Measurements from ENCODE around the gene CCND3.

The CCND3 gene

DNA sequence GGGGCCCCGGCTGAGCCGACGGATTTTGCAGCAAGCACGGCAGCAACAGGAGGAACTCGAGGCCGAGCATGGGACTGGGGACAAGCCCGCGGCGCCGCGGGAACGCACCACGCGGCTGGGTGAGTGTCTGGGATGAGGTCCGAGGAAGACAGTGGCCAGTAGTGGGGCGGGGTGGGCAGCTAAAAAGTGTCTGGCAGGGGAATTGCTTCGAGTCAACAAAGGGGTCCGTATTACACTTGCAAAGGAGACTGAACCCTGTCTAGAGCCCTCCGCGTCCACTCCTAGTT is 20.0 kb downstream of the CCND3 start:
- DNase-seq (ENCODE audit: low read depth in 3 of 3), result peak in 1 of 3 donors; percentile 19

DNA sequence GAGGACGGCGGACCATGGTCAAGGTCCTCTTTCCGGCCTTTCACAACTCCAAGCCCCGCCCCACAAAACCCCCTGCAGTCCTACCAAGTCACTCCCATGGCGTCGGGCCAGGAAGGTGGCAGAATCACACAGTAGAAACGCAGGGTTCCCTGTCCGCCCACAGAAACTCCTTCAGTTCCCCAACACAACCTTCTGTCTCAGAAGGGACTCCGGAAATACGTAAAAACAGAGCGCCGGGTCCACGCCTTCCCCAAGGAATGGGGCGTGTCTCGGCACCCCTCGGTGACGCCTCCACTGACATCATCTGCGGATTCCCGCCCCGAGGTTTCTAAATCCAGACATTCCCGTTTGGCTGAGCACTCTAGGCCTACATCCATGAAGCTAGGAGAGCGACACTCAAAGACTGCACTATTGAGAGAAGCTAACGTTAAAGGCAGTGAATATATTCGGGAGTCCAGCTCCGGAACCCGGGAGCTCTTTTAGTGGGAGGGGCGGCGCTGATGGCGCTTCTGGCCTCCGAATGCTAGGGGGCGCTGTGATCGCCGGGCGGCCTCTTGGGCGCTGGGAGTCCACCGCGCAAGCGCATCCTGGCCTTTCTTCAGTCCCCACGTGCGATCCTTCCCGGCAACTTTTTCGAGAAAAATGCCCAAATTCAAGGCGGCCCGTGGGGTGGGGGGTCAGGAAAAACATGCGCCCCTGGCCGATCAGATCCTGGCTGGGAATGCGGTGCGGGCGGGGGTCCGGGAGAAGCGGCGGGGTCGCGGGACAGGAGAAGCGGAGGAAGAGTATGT is 20.5 kb downstream of the CCND3 start, which contains the start of the genes BYSL and MED20:
Gene BYSL, plus strand, starts transcription at position 579 of the 791 bp plus-strand sequence. Its CDS starts 64 bp downstream, at position 643.
Gene MED20, minus strand, starts transcription at position 219 of the 791 bp plus-strand sequence. Its CDS starts 121 bp downstream, at position 98.
- peak; percentile 87 to 94 (median 93) for DNase-seq (ENCODE audit: low read depth in 3 of 3)

- no peak for DNase-seq (ENCODE audit: low read depth in 3 of 3)
These were observed 24.1 kb downstream of the CCND3 start for GRCh38 chr6:41917528-41917927.

- no peak for DNase-seq (ENCODE audit: low read depth in 3 of 3)
These were observed 26.6 kb downstream of the CCND3 start for GRCh38 chr6:41914869-41915530.

- no peak for DNase-seq (ENCODE audit: low read depth in 3 of 3)
These were observed 27.3 kb downstream of the CCND3 start for GRCh38 chr6:41914343-41914742.

DNA sequence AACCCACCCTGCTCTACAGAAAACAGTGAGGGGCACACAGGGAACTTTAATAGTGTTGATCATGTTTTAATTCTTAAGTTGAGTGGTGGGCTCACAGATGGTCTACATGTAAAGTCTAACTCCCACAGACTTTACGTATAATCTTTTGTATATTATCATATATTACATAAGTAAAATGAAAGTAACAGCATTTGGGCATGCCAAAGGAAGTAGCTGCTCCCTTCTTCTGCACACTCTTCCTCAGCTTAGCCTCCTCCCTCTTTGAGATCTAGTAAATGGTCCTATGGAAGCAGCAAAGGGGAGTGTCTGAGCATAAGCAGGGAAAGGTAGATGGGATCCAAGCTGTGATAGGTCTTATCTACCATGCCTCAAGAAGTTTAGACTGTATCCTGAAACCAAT is 31.9 kb downstream of the CCND3 start:
- DNase-seq (ENCODE audit: low read depth in 3 of 3), result no peak

DNA sequence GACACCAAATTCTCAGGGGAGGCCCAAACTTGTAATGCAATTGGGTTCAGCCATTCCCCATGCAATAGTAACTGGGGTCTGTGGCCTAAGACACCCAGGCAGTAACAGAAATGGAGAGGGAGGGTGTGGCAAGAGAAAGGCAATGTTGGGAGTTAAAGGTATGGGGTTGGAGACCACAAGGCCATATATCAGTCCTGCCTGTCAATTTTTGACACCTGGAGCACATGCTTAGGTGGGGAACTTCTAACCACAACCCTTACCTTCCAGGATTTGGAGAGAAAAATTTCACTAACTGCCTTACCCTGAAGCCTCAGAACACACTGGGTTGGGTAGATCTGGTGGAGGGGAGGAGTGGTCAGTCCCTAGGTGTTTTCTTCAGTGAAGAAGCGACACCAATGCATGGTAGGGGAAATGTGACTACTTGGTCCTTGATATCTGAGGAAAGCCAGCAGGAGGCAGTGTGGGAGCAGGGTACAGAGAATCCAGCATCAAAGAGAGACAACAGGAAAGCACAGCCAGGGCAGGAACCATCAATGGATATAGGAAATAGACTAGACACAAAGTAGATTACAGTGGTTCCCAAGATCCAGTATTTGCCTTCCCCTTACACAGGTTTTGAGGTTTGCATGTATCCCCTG is 39.6 kb downstream of the CCND3 start:
- DNase-seq (ENCODE audit: low read depth in 3 of 3), result peak; percentile 25 to 36 (median 26)

DNA sequence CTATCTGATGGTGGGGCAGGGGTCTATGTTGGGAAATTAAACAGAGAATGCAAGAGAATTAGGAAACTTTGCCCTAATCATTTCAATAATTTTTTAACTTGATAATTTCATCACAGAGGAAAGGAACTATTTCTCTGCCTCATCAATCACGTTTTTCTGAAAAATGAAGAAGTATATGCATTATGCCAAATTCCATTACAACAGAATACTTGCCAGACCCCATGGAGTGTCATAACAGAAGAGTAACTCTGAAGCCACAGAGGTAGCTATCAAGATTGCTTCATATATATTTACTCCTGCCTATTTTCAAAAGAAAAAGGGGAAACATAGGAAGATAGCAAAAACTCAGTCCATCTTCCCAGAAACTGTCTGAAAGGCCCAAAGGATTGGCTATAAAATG is 40.7 kb downstream of the CCND3 start:
- no peak for DNase-seq (ENCODE audit: low read depth in 3 of 3)

- no peak for DNase-seq (ENCODE audit: low read depth in 3 of 3)
These were observed 45.3 kb downstream of the CCND3 start for GRCh38 chr6:41896281-41896680.

DNA sequence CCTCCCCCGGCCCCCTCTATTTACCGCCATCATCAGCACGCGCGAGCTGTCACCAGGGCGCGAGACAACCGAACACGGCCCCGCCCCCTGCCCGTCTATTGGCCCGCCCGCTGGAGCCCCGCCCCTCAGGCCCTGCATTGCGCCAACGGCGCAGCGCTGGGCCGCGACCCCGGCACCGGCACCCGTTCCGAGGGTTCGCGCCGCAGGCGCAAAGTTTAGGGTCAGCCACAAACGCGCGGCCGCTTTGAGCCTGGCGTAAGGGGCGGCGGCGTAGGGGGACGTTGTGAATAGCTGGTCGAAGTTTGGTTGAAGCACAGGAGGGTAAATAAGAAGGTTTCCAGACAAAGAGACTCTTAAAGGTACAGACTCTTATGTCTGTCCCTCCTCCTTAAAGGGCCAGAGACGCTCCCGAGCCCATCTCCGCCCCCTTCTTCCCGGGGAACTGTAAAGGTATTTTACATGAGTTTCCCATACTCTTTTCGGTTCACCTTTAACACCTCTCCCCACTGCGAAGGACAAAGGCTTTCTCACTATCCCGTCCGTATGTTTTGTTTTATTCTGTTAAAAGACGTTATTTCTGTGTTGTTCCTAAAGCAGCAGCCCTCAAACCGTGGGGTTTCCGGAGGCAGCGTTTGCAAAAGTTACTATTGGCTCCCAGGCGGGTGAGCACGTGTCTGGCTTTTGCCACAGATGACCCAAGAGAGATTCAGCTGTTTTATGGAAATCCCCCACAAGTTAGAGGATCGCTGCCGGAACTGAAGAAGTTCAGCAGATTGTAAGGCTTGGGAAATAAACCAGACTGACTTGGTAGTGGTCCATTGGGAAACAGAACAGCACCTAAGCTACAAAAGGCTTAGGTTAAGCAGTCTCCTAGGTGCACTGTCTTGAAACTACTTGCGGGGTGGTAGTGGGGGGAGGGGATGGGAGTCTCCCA is 46.0 kb downstream of the CCND3 start, which contains the start of gene USP49:
Gene USP49, minus strand, starts transcription at position 76 of the 934 bp plus-strand sequence. CDS start 88,392 bp downstream, outside the sequence.
- peak; percentile 82 to 98 (median 84) for DNase-seq (ENCODE audit: low read depth in 3 of 3)

DNA sequence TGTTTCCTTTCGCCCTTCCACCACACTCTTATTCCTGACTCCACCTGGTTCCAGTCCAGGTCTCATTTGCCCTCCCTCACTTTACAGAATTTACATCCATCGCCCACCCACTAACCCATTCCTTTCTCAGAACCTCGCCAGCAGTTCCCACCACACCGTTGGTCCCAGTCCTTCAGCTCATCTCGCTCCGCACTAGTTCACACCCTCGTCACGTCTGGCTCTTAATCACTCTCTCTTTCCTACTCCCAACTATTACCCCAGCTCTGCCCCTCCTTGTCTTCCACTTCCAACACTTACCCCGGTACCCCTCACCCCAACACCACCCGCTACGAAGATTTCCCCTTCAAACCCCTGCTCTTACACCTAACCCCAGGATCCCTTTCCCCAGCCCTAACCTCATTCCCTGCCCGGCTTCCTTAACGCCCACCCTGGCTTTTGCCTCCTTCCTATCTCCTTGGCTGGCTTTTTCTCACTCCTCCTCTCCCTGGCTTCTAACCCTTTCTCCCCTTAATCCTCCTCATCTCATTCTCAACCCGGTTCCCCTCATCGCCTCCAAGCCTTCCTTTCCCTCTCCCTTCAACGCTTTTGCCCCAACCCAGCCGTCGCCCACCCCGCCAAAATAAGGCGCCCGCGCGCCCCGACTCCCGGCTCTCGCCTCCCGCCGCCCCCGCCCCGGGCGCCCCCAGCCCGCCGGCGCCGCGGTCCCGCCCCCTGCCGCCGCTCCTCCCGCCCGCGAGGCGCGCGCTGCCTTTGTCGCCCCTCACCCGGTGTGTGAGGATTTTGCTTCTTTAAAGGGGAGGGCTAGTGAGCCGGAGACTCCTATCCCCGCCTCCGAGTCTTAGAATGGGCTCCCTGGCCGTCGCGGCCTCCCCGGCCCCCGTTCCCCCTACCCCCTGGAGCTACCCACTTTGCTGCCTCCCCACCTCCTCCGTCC is 47.0 kb downstream of the CCND3 start:
- DNase-seq (ENCODE audit: low read depth in 3 of 3), result peak in 1 of 3 donors; percentile 9

GRCh38 chr6:41892921-41893564 is 48.6 kb downstream of the CCND3 start:
- no peak for DNase-seq (ENCODE audit: low read depth in 3 of 3)

GRCh38 chr6:41887331-41887751 is 54.3 kb downstream of the CCND3 start:
- no peak for DNase-seq (ENCODE audit: low read depth in 3 of 3)

DNA sequence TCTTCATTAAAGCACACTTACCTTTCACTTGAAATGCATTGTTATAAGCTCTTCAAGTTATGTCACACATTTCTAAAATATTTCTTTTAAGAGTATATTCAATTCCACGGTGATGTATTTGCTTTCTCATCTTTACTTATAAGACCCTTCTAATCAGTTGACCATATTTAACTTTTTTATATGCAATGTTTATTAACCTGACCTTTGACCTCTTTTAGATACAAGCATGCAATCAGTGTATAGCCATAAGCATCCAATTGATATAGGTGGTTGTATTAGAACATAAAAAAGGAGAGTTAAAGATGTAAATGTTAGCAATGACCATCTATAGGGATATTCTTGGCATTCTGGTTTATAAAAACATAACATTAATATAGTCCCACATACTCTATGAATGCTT is 55.7 kb downstream of the CCND3 start:
- DNase-seq (ENCODE audit: low read depth in 3 of 3), result no peak

DNA sequence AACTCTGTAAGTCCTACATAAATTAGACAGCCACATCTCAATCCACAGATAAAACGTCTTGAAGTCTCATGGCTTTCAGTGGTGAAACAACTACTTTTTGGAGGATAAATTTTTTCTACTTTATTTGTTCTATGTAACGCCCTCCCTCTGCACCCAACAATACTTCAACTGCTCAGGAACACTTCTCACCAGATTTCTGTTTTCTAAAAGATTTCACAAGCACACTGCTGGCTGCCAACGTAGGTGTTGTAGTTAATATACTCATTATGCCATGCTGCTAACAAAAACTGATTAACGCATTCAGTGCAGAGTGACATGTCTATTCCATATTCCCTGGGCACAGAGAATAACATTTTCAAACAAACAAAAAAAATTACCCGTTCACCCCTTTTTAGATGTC is 56.7 kb downstream of the CCND3 start:
- DNase-seq (ENCODE audit: low read depth in 3 of 3), result no peak

All from stimulated activated CD4-positive, alpha-beta T cell treated with anti-CD3 and anti-CD28 coated beads, TNF-alpha, amount 100 ng/mL, for 48 hours (primary cell).